Stimulated activated CD4-positive, alpha-beta T cell treated with anti-CD3 and anti-CD28 coated beads, Interleukin-4, amount 100 ng/mL, for 1 hour (primary cell): ENCODE measurements around the gene SENP3.

Source experiments
- DNase-seq: peaks from one replicate; pipeline ENCODE4 v3.0.0-alpha.2; 2020

The SENP3 gene

DNA sequence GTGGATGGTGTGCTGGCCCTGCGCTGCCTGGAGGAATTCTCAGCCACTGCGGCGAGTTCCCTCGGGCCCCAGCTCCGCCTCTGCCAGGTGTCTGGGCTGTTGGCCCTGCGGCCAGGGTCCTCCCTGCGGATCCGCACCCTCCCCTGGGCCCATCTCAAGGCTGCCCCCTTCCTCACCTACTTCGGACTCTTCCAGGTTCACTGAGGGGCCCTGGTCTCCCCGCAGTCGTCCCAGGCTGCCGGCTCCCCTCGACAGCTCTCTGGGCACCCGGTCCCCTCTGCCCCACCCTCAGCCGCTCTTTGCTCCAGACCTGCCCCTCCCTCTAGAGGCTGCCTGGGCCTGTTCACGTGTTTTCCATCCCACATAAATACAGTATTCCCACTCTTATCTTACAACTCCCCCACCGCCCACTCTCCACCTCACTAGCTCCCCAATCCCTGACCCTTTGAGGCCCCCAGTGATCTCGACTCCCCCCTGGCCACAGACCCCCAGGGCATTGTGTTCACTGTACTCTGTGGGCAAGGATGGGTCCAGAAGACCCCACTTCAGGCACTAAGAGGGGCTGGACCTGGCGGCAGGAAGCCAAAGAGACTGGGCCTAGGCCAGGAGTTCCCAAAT lies 4.5 kb upstream of the SENP3 start:
- no peak for DNase-seq

DNA sequence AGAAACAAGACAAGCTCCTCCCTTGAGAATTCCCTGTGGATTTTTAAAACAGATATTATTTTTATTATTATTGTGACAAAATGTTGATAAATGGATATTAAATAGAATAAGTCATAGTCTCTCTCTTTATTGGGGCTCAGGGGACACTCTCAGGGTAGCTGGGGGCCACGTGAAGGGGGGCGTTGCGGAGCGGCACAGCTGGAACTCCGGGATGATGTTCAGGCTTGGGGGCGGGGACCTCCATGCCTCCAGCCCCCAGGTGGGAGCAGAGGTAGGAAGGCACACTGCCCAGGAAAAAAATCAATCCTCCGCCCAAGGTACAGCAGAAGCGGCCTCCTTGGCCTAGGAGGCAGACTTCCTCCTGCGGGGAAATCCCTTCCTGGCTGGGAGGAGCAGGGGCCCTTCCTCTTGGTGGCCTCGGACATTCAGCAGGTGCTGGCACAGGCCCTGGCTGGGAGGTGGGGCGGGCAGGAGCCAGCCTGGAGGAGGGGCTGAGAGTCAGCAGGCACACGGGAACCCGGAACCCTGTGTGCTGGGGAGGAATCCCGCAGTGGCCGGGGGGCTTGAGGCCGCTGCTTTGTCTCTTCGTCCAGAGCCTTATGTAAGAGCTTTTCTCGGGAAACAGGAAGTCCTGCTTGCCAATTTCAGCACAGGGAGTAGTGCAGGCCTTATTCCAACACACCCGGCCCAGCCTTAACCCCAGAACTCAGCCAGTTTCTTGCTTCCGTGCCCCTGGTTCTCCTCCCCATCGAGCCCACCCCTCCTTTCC lies 3.8 kb upstream of the SENP3 start:
- DNase-seq, result no peak

DNA sequence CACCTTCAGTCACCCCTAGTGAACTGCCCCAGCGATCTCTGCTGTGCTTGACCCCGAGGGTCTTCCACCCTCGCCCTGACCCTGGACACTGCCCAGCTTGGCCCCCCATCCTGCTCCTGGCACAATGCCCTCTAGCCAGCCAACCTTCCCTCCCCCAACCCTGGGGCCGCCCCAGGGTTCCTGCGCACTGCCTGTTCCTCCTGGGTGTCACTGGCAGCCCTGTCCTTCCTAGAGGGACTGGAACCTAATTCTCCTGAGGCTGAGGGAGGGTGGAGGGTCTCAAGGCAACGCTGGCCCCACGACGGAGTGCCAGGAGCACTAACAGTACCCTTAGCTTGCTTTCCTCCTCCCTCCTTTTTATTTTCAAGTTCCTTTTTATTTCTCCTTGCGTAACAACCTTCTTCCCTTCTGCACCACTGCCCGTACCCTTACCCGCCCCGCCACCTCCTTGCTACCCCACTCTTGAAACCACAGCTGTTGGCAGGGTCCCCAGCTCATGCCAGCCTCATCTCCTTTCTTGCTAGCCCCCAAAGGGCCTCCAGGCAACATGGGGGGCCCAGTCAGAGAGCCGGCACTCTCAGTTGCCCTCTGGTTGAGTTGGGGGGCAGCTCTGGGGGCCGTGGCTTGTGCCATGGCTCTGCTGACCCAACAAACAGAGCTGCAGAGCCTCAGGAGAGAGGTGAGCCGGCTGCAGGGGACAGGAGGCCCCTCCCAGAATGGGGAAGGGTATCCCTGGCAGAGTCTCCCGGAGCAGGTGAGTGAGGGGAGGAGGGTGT lies 3.0 kb upstream of the SENP3 start, which contains the start of gene TNFSF13:
TSS of gene TNFSF13 (plus strand) at position 207 of the 776 bp plus-strand sequence. CDS start at position 497, 290 bp downstream.
- no peak for DNase-seq

DNA sequence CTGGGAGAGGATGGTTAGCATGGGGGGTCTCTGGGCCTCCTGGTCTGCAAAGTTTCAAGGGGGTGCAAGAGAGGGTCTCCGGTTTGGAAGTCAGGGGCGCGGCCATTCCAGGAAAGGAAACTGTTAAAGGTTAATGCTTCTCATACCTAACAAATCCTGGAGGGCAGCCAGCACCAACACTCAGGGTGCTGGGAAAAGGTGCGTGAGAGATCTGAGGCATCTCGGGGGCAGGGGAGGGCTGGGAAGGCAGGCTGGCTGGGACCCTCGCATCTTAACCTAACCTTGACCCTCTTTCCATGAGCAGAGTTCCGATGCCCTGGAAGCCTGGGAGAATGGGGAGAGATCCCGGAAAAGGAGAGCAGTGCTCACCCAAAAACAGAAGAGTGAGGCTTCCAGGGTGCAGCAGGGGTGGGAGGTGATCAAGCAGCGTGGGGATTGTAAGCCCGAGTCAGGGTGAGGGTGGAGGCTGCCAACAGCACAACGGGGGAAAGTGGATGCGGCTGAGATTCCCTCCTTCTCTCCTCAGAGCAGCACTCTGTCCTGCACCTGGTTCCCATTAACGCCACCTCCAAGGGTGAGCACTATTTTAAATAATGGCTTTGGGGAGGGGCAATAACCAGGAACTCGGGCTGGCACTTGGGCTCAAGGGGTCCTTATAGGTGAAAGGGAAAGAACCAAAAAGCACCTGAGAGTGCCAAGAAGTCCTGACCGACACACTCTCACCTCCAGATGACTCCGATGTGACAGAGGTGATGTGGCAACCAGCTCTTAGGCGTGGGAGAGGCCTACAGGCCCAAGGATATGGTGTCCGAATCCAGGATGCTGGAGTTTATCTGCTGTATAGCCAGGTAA lies 2.2 kb upstream of the SENP3 start:
- no peak for DNase-seq

DNA sequence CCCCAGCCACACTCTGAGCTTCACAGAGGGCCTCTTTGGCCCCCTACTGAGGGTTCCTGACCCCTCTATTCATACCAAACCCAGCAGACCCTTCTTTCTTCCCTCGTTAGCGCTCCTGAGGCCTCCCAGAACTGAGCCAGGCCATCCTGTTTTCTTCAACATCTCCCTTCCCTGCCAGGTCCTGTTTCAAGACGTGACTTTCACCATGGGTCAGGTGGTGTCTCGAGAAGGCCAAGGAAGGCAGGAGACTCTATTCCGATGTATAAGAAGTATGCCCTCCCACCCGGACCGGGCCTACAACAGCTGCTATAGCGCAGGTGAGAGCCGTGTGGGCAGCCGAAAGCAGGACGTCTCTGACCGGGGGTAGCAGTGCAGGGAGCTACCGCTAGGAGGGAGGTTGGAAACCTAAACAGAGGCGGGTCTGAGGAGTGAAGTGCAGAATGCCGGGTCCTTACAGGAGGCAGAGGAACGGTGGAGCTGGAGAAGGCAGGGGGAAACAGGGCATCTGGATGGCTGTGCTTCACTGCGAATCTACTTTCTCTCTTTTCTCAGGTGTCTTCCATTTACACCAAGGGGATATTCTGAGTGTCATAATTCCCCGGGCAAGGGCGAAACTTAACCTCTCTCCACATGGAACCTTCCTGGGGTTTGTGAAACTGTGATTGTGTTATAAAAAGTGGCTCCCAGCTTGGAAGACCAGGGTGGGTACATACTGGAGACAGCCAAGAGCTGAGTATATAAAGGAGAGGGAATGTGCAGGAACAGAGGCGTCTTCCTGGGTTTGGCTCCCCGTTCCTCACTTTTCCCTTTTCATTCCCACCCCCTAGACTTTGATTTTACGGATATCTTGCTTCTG lies 1.3 kb upstream of the SENP3 start:
- peak; percentile 65 for DNase-seq

DNA sequence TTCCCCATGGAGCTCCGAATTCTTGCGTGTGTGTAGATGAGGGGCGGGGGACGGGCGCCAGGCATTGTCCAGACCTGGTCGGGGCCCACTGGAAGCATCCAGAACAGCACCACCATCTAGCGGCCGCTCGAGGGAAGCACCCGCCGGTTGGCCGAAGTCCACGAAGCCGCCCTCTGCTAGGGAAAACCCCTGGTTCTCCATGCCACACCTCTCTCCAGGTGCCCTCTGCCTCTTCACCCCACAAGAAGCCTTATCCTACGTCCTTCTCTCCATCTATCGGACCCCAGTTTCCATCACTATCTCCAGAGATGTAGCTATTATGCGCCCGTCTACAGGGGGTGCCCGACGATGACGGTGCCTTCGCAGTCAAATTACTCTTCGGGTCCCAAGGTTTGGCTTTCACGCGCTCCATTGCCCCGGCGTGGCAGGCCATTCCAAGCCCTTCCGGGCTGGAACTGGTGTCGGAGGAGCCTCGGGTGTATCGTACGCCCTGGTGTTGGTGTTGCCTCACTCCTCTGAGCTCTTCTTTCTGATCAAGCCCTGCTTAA lies 617 bp upstream of the SENP3 start:
- peak; percentile 87 for DNase-seq

DNA sequence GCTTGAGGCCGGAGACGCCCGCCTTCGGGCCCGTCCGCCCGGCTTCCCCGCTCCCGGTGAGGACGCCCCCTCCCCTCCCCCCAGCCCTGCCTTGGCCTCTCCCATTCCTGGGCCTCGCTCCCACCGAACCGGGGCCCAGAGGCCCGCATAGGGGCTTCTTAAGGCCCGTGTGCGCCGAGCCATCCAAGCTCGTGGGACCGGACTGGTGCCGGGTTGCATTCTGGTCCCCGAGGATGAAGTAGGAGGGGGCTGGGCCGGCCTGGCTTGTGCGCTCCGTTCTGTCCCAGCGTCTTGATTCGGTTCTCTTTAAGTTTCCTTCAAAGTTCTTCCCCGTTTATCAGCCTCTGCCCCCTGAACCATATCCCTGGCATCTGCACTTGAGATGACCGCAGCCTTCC lies 488 bp downstream of the SENP3 start:
- no peak for DNase-seq

DNA sequence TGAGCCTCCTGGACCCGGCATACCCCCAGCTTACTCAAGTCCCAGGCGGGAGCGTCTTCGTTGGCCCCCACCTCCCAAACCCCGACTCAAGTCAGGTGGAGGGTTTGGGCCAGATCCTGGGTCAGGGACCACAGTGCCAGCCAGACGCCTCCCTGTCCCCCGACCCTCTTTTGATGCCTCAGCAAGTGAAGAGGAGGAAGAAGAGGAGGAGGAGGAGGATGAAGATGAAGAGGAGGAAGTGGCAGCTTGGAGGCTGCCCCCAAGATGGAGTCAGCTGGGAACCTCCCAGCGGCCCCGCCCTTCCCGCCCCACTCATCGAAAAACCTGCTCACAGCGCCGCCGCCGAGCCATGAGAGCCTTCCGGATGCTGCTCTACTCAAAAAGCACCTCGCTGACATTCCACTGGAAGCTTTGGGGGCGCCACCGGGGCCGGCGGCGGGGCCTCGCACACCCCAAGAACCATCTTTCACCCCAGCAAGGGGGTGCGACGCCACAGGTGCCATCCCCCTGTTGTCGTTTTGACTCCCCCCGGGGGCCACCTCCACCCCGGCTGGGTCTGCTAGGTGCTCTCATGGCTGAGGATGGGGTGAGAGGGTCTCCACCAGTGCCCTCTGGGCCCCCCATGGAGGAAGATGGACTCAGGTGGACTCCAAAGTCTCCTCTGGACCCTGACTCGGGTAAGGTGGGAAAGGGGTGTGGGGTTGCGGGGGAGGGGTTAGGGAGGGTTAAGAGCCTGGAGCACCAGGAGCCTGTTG lies 1.6 kb downstream of the SENP3 start:
- no peak for DNase-seq

DNA sequence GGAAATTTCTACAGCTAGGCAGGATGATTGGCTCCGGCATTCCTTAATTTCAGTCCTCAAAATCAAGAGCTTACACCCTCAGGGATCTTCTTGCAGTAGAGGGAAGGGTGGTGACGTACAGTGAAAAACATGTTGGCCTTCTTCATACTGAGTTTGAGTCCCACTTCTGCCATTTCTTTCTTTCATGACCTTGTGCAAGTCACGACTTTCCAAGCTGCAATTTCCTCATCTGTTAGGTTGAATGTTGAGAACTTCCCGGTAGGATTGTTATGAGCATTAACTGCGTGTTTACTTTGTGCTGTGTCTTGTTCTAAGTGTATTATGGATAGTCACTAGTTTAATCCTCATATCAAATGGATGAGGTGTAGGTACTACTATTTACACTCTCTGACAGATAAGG lies 7.9 kb downstream of the SENP3 start:
- no peak for DNase-seq

DNA sequence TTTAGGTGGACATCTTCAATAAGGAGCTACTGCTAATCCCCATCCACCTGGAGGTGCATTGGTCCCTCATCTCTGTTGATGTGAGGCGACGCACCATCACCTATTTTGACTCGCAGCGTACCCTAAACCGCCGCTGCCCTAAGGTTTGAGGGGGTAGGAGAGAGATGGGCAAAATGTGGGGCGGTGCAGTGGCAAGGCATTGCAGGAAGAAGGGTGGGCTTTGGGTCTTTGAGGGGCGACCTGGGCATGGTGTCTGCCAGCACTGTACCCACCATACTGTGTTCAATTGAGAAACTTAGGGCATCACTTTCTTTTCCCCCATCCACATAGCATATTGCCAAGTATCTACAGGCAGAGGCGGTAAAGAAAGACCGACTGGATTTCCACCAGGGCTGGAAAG lies 8.6 kb downstream of the SENP3 start:
- DNase-seq, result no peak

DNA sequence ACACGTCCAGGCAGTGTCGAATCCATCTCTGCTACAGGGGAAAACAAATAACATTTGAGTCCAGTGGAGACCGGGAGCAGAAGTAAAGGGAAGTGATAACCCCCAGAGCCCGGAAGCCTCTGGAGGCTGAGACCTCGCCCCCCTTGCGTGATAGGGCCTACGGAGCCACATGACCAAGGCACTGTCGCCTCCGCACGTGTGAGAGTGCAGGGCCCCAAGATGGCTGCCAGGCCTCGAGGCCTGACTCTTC lies 10.5 kb downstream of the SENP3 start:
- no peak for DNase-seq

DNA sequence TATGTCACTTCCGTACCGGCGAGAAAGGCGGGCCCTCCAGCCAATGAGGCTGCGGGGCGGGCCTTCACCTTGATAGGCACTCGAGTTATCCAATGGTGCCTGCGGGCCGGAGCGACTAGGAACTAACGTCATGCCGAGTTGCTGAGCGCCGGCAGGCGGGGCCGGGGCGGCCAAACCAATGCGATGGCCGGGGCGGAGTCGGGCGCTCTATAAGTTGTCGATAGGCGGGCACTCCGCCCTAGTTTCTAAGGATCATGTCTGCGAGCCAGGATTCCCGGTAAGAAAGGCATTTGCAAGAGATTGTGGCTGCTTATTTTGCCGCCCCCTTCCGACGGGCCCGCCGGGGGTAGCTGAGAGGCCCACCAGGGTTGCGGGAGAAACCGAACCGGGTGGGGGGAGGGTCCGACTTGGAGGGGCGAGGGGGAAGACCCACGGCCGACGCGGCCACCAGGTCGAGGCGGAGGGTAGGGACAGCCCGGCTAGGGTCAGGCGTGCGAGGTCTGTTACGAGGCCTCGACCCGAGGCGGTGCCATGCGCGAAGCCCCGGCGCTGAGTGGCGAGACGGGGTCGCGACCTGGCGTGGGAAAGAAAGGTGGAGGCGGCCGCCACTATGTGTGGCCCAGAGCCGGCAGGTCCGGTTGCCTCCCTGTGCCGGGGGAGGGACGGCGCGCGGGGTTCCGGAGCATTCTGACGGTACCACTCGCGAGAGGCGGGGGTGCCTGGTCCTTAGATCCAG lies 11.0 kb downstream of the SENP3 start:
- peak; percentile 99 for DNase-seq

DNA sequence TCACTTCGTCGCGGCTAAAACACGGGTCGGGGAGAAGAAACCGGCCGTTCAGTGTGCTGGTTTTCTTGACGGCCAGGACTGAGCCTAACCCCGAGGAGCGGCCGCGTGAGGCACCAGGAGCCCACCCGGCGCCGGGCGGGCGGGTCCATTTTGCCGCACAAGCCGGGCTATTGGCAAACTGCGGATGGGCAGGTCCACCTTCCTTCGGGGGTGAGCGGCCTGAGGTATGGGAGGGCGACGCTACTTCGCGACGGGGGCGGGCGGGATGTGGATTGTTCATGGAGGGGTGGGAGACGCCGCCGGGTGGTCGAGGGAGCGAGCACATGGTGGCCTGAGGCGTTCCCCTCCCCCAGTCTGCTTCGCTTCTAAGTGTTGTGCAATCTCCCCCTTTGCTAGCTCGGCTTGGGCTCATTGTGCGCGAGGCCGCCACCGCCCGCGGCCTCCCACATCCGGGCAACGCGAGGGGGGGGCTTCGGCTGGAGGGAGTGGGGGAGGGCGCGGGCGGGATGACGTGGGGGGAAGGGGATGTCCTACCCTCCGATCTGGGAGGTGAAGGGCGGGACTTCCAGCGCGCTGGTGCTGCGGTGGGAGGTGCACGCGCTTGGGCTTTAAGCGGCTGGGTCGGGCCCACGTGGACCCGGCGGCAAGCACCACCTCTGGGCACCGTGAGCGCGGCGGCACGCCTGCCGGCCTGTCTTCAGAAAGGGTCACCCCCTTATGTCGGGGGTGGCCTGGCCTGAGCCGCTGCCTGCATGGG lies 11.8 kb downstream of the SENP3 start:
- peak; percentile 91 for DNase-seq

DNA sequence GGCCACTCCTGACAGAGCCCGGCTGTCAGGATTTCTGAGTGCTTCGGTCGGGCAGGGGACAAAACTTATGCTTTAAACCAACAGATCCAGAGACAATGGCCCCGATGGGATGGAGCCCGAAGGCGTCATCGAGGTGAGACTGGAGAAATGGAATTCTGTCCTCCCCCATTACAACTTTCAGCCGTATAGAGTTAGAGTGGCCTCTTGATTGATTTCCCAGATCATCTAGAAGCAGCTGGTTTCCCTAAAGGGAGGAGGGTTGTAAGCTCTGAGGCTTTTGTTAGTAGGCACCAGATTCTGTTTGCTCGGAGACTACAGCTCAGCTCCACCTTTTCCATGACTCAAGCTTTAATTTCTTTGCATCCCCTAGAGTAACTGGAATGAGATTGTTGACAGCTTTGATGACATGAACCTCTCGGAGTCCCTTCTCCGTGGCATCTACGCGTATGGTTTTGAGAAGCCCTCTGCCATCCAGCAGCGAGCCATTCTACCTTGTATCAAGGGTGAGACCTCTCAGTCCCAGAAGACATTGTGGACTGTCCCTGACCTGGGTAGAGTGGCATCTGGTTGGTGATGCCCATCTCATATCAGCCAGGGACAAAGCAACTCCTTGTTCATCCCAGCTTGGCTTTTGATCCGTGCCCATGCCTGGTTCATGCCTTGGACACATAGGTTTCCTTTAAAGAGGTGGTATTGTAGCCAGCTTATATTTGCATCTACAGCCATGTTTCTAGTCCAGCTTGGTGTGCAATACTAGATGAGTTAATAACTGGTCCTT lies 12.6 kb downstream of the SENP3 start:
- no peak for DNase-seq

DNA sequence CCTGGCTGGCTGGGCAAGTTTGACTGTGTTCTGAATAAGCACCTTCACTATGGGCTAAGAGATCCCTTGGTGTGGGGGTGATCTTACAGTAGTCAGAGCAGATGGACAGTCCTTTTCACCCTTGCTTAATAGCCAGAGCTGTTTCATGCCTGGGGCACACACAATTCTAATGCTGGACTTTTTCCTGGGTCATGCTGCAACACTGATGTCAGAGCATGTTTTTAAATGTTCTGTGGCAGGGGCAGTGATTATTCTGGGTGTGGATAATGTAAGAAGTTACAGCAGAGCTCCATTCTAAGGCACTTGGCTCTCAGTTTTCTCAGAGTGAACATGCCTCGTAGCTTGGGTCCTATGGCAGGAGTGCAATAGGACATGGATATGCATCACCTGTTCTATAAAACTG lies 13.8 kb downstream of the SENP3 start:
- no peak for DNase-seq

DNA sequence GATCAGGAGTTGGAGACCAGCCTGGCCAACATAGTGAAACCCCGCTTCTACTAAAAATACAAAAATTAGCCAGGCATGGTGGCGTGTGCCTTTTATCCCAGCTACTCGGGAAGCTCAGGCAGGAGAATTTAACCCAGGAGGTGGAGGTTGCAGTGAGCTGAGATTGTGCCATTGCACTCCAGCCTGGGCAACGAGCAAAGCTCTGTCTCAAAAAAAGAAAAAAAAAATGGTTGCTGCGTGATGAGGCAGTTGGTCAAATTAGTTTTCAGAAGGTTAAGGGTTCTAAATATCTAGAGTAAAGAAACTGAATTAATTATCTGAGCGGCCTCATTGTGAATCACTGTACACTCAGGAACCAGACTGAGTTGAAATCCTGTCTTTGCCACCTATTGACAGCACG lies 14.2 kb downstream of the SENP3 start:
- DNase-seq, result no peak

DNA sequence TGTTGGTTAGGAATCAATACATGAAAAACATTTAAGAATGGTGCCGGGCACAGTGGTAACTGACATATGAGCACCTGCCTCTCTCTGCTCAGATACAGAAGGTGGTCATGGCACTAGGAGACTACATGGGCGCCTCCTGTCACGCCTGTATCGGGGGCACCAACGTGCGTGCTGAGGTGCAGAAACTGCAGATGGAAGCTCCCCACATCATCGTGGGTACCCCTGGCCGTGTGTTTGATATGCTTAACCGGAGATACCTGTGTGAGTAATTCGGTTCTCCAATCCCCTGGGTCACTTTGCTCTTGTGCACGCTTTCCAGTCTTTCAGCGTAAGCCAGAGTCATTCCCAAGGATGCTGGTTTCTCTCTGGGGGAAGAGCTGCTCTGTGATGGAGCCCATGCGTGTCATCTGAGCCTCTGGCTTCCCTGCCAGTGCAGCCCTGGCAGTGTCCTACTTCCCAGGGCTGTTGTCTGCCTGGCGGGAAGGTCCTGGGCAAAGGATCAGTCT lies 14.8 kb downstream of the SENP3 start:
- DNase-seq, result no peak

DNA sequence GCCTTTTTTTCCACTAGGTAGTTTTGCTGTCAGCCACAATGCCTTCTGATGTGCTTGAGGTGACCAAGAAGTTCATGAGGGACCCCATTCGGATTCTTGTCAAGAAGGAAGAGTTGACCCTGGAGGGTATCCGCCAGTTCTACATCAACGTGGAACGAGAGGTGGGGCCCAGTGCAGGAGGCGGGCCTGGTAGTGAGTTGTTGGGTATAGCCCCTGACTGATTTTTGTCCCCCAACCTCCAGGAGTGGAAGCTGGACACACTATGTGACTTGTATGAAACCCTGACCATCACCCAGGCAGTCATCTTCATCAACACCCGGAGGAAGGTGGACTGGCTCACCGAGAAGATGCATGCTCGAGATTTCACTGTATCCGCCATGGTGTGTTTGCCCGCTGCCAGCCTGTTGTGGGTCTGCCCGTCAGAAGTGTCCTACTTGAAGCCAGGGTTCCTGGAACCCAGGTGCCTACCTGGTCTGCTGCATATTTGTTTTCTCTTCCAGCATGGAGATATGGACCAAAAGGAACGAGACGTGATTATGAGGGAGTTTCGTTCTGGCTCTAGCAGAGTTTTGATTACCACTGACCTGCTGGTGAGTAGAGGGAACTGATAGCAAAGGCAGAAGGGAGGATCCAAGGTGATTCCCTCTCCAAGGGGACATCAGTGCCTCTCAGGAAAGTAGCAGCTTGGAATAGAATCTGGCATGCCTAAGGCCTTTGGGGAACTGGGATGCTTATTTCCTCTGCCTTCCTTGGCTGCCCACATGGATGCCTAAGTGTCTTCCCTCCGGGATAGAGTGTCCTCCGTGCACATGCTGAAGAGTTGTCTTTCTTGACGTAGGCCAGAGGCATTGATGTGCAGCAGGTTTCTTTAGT lies 15.8 kb downstream of the SENP3 start:
- DNase-seq, result no peak
